Stimulated activated CD4-positive, alpha-beta T cell treated with anti-CD3 and anti-CD28 coated beads, Interleukin-1b, Interleukin-23, amount 100 ng/mL, for 24 hours (primary cell): ENCODE measurements around the gene MEP1B.
"Not testable (repeated sequence)": the region's sequence is repeated elsewhere in the genome, so short reads cannot be mapped to it uniquely, and the experiment has no call there.

Experiments used
- DNase-seq, 4 experiments: peaks; one replicate each; pipeline ENCODE4 v3.0.0-alpha.2; 2020; ENCODE audit warnings: low read depth in 4 of 4, low spot score in 1 of 4

The MEP1B gene

DNA sequence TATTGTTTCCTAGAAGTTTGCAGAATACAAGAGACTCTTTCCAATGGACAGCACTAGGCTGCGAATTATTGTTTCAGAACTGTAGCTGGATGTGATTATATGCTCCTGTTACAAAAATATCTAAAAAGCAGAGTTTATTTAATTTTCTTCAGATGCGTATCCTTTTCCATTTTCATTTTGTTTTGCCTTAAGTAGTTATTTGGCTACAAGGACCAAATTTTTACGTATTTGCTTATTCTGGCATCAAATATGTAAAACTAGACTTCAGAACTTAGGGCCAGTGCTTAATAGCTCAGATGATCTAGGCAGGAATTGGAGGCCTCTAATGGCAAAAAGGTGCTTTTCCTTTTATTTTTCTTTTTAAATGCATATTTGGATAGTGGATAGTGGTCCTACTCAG, 18.7 kb downstream of the MEP1B start:
- DNase-seq: no peak

DNA sequence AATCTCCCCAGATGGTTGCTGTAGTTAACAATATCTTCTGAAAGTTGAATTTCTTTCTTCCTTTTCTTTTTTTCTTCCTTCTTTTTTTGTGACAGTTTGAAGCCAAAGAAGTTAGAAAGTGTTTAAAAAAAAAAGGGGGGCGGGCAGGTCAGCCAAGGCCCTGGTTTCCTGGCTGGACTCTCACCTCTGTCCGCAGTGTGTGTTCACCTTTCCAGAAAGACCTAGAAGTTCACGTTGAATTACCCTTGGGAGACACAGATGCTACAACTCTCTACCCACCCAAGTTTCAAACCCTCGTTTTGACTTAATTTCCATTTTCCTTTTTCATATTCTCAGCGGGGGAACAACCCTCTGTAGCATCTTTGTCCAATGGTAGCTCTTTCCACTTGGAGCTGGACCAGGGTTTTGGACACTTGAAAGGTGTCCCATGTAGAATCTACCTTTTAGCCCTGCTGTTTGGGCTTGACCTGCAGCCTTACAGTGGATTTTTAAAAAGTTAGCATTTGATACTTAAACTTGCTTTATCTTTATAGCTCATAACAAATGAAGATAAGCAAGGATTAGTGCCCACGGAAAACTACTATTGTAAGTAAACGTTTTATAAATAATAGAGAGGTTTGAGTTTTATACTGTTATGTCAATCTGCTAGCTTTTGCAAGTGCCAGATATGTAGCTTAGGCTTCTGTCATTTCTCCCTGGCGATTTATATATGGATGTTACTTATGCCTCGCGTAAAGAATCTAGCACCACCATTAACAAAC, 20.0 kb downstream of the MEP1B start:
- DNase-seq: no peak

- no peak for DNase-seq
Observed at GRCh38 chr18:32213693-32214092, 23.9 kb downstream of the MEP1B start.

DNA sequence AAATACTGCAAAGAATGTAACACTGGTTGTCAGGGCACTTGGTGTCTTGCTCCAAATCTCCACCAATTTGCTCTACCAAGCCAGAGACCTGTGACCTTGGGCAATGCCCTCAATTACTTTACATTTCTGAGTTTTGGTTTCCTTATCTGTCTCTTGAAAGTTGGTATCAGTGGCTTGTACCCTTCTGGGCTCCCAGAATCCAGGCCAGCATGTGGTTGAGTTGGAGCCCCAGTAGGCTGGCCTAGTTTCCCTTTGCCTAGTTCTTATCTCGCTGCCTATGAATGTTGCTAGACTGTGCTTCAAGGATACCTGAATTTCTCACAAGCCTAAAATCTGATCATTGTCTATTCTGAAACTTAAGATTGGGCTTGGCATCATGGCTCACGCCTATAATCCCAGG, 26.6 kb downstream of the MEP1B start:
- no peak for DNase-seq

DNA sequence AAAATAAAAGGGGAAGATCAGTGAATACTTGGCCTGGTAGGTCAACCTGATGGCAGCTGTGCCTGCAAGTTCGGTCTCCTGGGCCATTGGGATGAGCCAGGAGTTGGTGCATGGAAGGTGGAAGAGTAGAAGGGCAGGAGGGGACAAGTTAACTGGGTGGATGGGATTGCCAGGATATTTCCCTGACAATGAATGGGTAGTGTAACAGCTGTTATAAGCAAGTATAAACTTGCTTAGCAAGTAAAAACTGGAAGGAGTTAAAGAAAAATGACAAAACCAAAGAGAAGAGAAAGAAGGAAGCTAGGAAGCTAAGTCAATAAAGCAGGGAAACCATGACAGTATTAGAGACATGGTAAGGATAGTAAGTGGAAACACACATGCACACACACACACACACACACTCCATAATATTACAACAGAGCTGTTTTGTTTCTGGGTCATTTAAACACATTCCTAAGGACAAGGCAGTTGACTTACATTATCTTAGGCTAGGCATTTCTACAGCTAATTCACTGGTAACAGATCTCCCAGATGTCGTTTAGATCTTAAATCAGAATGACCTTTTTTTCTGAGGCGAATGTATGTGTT, 29.7 kb downstream of the MEP1B start:
- DNase-seq: no peak

GRCh38 chr18:32233348-32233747, 43.5 kb downstream of the MEP1B start:
- DNase-seq: not testable (repeated sequence)

- no peak for DNase-seq
Observed at GRCh38 chr18:32237049-32237448, 47.2 kb downstream of the MEP1B start.

DNA sequence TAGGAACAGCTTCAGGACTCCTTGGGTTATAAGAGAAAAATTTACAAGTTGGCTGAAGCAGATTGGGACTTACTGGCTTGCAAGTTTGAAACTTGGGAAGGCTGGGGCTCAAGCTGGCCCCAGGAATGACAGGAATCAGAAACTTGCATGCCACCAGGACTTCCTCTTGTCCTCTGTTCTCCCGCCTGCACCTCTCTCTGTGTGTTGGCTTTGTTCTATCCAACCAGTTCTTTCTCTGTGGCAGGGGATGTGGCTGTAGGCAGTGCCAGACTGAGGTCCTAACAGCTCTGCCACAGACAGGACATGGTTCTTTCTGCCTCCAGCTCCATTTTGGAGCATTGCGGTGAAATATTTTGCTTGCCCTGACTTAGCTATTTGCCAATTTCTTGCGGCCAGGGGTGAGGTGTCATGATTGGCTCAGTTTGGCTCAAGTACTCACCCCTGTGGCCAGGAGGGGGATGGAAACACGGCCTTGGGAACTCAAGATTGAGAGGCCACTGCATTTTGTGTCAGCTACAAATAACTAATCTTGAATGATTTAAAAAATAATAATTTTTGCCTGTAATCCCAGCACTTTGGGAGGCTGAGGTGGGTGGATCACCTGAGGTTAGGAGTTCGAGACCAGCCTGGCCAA, 48.9 kb downstream of the MEP1B start:
- no peak for DNase-seq

- DNase-seq: no peak
Observed at GRCh38 chr18:32242395-32242794, 52.6 kb downstream of the MEP1B start.

DNA sequence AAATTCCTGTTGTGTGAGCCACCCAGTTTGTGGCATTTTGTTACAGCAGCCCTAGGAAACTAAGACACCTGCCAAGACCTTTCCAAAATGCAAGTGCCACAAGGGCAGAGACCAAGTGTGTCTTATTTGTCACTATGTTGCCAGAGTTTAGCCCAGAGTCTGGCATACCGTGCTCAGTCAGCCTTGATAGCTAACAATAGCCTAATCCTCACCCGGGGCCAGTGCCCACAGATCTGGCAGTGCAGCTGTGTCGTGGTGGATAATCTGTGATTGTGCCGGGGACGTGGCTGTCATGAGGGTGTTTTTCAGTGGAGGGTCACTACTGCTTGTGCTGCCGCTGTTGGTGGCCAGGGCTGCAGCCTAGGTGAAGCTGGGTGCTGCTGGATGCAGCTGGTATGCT, 53.5 kb downstream of the MEP1B start:
- no peak for DNase-seq

GRCh38 chr18:32244881-32245280, 55.0 kb downstream of the MEP1B start:
- DNase-seq: no peak

- no peak for DNase-seq
Observed at GRCh38 chr18:32249147-32249929, 59.5 kb downstream of the MEP1B start.

- DNase-seq: no peak
Observed at GRCh38 chr18:32251466-32251865, 61.6 kb downstream of the MEP1B start.

DNA sequence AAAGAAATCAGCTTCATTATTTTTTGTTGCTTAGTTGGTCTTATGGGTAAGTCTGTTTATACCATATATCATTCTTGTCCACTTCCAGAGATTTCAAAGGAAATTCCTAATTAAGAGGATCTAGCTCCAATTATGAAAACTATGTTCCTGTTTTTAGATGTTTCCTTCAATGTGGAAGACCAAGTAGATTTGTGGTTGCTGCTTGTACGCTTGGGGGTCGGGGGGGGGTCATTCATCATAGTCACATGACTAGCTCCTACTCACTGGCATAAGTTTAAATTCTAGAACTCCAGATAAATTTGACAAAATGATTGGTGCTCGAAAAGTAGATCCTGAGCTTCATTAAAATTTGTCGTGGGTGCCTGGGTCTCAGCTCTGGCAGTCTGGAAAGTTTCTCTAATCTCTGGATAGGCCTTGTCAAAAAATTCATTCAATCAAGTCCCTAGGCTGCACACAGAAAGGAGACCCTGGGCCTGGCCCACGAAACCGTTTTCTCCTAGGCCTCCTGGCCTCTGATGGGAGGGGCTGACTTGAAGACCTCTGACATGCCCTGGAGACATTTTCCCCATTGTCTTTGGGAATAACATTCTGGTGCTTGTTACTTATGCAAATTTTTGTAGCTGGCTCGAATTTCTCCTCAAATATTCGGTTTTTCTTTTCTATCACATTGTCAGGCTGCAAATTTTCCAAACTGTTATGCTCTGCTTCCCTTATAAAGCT, 62.5 kb downstream of the MEP1B start:
- DNase-seq: no peak

GRCh38 chr18:32255570-32255969, 65.7 kb downstream of the MEP1B start:
- no peak for DNase-seq

DNA sequence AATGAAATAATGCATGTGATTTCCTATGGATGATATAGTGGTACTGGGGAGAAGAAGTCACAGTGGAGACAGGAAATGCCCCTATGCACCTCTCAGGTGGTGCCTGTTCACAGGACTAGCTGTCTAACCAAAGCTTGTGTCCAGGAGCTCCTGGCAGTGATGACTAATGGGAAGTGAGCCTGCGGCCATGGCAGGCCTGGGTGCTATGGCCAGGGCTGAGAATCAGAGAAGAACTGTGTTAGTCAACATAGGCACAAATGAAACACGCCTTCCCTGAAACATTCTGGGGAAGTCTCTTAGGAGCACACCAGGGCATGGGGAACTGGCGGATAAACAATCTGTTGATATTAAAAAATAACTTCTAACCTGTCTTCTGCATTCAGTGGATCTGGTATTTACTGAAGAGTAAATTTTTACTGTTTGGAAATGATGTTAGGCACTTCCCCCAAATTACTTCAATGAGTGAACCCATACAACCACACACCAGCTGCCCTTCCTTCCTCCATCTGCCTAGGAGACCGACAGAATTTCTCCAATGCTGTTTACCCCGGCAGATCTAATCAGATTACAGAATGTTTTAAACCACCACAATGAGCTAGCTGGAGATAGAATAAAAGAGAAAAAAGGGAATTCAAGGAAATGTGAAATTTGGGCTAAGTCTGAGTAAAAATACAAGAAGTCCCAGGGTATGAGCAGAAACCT, 67.4 kb downstream of the MEP1B start:
- DNase-seq: no peak

DNA sequence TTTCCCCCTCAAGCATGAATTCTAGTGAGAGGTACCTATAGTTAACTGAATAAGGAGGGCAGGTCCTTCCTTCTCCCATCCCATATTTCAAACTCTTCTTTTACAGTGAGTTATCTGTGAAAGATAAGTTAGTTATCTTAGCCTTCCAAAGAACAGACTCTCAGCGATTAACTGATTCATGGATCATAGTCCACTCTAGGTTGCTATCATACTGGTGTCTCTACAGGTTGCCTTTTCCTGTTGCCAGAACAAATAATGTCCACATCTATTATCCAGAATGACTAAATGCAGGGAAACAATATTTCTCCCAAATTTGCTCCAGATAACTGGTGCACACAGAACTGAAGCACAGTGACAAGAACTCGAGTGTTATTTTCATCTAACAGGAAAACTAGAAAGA, 68.3 kb downstream of the MEP1B start:
- DNase-seq: no peak

GRCh38 chr18:32258558-32259204, 68.8 kb downstream of the MEP1B start:
- DNase-seq: no peak

GRCh38 chr18:32259553-32259952, 69.7 kb downstream of the MEP1B start:
- DNase-seq: no peak

DNA sequence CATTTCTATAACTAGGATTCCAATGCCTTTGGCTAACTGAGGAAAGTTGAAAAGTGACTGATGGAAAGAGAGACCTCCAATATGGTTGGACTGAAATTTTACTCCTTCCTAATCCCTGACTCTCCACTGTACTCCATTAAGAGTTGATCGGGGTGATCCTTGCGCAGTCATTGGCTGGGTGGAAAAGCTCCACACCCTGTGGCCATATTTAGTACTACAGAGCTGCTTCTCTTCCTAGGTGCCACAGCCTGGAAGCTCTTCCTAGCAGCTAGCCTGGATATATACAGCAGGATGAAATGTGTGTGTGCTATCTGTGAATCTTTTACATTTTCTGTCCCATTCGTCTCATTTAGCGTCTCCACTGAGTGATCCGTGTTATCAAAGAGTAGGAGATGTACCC, 71.2 kb downstream of the MEP1B start:
- DNase-seq: no peak
